Measurements from ENCODE around the gene MEI4. TPM values are rescaled to one million over a fixed set of nuclear protein-coding genes. Genes with fewer than 3 reads are reported as not detected.

MEI4 gene
- total RNA-seq, 6 experiments from 2014 or later: not detected

DNA sequence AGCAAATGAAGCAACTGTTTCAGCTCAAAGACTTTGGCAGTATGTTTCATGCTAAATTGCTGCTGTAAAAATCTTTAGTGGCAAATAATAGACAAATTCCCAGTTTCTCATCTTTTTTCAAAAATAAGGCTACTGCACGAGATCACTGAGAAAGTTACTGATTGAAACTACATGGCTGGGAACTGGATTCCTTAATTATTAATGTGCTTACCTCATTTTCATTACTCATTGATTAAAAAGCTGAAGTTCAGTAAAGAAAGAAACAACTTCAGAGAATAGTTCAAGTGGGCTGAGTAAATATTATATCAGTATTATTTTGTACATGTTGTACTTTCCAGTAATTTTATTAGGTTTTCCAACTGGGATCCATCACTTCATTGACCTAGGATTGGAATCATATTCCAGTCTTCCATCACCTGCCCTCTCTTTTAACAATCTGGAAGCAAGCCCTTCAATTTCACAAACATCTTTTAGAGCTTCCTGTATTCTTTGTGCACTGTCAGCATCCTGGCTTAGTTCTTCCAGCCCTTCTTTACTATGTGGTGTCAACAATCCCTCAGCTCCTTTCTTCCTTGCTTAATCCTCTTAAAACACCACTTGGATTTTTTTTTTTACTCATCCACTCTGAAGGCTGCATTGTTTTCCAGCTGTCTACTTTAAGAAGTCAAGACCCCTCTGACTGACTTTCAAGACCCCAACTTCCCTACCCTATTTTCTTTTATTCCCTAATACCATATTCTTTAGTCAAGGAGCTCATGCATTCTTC lies 4.3 kb downstream of the MEI4 start:
- Mint-ChIP-seq H3K36me3 (ENCODE audit: low read depth) (no peaks in the 10 kb centered on the region), H3K4me3 (no peak overlapping the region), H3K9me3 (peaks cover 14% of the 10 kb centered on the region), H3K27ac (no peak overlapping the region), H3K4me1 (ENCODE audit: low read depth) (no peaks in the 10 kb centered on the region), H3K27me3 (ENCODE audit: insufficient read depth) (no peaks in the 10 kb centered on the region)
- no peak for TF ChIP-seq CTCF (IDR thresholded peaks at IDR 0.05)
- no peak for DNase-seq

GRCh38 chr6:77666340-77666739 lies 13.5 kb downstream of the MEI4 start:
- no peak for TF ChIP-seq CTCF (IDR thresholded peaks at IDR 0.05)
- peaks cover 12% of the 10 kb centered on the region for H3K9me3 Mint-ChIP-seq
- no peaks in the 10 kb centered on the region for H3K36me3 Mint-ChIP-seq (ENCODE audit: low read depth)
- H3K4me1 Mint-ChIP-seq (ENCODE audit: low read depth): no peaks in the 10 kb centered on the region
- H3K27ac Mint-ChIP-seq: no peak overlapping the region
- no peak for DNase-seq
- no peaks in the 10 kb centered on the region for H3K27me3 Mint-ChIP-seq (ENCODE audit: insufficient read depth)
- no peak overlapping the region for H3K4me3 Mint-ChIP-seq

GRCh38 chr6:77666846-77667245 lies 14.0 kb downstream of the MEI4 start:
- no peak for DNase-seq
- no peak overlapping the region for H3K27ac Mint-ChIP-seq
- H3K4me1 Mint-ChIP-seq (ENCODE audit: low read depth): no peaks in the 10 kb centered on the region
- H3K9me3 Mint-ChIP-seq: peaks cover 12% of the 10 kb centered on the region
- H3K4me3 Mint-ChIP-seq: no peak overlapping the region
- TF ChIP-seq CTCF (IDR thresholded peaks at IDR 0.05): no peak
- H3K36me3 Mint-ChIP-seq (ENCODE audit: low read depth): no peaks in the 10 kb centered on the region
- no peaks in the 10 kb centered on the region for H3K27me3 Mint-ChIP-seq (ENCODE audit: insufficient read depth)

DNA sequence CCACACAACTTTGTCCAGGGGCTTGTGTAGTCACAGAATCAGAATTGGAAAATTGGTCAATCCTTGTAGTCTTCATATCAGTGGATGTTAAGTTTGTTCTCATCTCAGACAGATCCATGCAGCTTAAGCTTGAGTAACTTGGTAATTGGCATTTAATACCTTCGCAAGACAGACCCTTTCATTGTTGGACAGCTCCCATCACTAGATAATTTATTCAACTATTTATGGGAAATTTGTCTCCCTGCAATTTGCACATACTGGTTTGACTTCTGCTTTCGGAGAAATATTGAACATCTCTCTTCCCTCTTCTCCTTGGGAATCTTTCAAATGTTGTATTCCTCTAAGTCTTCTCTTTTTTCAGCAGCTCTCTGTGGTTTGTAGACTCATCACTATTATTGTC lies 17.1 kb downstream of the MEI4 start:
- peaks cover 2% of the 10 kb centered on the region; the same call in 1 of the 2 replicates for H3K27me3 Mint-ChIP-seq (ENCODE audit: insufficient read depth)
- no peak for TF ChIP-seq CTCF (IDR thresholded peaks at IDR 0.05)
- H3K36me3 Mint-ChIP-seq (ENCODE audit: low read depth): no peaks in the 10 kb centered on the region

GRCh38 chr6:77674211-77674610 lies 21.4 kb downstream of the MEI4 start:
- Mint-ChIP-seq H3K4me3 (no peak overlapping the region), H3K36me3 (ENCODE audit: low read depth) (no peaks in the 10 kb centered on the region), H3K4me1 (ENCODE audit: low read depth) (no peaks in the 10 kb centered on the region), H3K27me3 (ENCODE audit: insufficient read depth) (peaks cover 2% of the 10 kb centered on the region; the same call in 1 of the 2 replicates), H3K9me3 (peaks cover 3% of the 10 kb centered on the region; the same call in 1 of the 2 replicates), H3K27ac (no peak overlapping the region)
- TF ChIP-seq CTCF (IDR thresholded peaks at IDR 0.05): no peak
- no peak for DNase-seq

More for the DNA sequence above, 17.1 kb downstream of the MEI4 start:
- no peak overlapping the region for H3K27ac Mint-ChIP-seq
- H3K4me1 Mint-ChIP-seq (ENCODE audit: low read depth): no peaks in the 10 kb centered on the region
- H3K9me3 Mint-ChIP-seq: peaks cover 12% of the 10 kb centered on the region; the same call in 1 of the 2 replicates
- DNase-seq: no peak
- H3K4me3 Mint-ChIP-seq: no peak overlapping the region
